Peyer's patch (tissue), 4 donors: ENCODE measurements around the gene KLLN. TPM values are rescaled to one million over a fixed set of nuclear protein-coding genes. Genes with fewer than 3 reads are reported as not detected.

Experiments used
- DNase-seq, 3 donors: peaks; one replicate each; pipeline ENCODE4 v3.0.0-alpha.2; 2017 to 2019
- H3K27ac ChIP-seq, 4 donors: fragments of 200-600 bp; sonication (generic); one replicate each; pipeline ENCODE4 v1.5.1; 2016 to 2019
- H3K27me3 ChIP-seq, 2 donors: fragments of 200-600 bp; sonication (generic); one replicate each; pipeline ENCODE4 v1.5.1; 2019
- H3K36me3 ChIP-seq, 3 donors: fragments of 200-600 bp; sonication (generic); one replicate each; pipeline ENCODE4 v1.5.1; 2016 to 2019
- H3K4me1 ChIP-seq, 4 donors: fragments of 200-600 bp; sonication (generic); one replicate each; pipeline ENCODE4 v1.5.1; 2016 to 2019
- H3K4me3 ChIP-seq, 4 donors: fragments of 200-600 bp; sonication (generic); 1 replicate in 3 of 4; 2 replicates in 1 of 4; pipeline ENCODE4 v1.5.1; 2016 to 2019; ENCODE audit warnings: mild to moderate bottlenecking in 1 of 4
- H3K9me3 ChIP-seq, 4 donors: fragments of 200-600 bp; sonication (generic); one replicate each; pipeline ENCODE4 v1.5.1; 2016 to 2019; ENCODE audit warnings: mild to moderate bottlenecking in 1 of 4
- POLR2A ChIP-seq, 2 donors: fragments of 450-650 bp; IDR thresholded peaks; one replicate each; pipeline ENCODE4 v1.5.1; 2017; ENCODE audit warnings: antibody characterized with exemption in 2 of 2, mild to moderate bottlenecking in 2 of 2, moderate library complexity in 2 of 2
- small RNA-seq, 2 donors: library from RNA; depleted of rRNA; stranded (forward); fragments of <200 nt; gene quantifications; one replicate each; pipeline ENCODE3, GENCODE V24; 2016
- total RNA-seq, 4 donors: library from RNA; depleted of rRNA; stranded (reverse); fragments of >200 nt; gene quantifications; one replicate each; pipeline ENCODE4 v1.1.0, GENCODE V29; 2016
- TF ChIP-seq, protein P1 (sequence below), 6 experiments: fragments of 450-650 bp in 4 of 6; fragments of 200-600 bp in 2 of 6; sonication (generic) in 1 of 6; IDR thresholded peaks; one replicate each; pipeline ENCODE4 v1.5.1; 2017 to 2019; ENCODE audit warnings: antibody characterized with exemption in 6 of 6, mild to moderate bottlenecking in 3 of 6, moderate library complexity in 1 of 6

The KLLN gene
- total RNA-seq, 4 donors from 2014 or later = 0.35 to 1.1 (median 0.61) TPM

DNA sequence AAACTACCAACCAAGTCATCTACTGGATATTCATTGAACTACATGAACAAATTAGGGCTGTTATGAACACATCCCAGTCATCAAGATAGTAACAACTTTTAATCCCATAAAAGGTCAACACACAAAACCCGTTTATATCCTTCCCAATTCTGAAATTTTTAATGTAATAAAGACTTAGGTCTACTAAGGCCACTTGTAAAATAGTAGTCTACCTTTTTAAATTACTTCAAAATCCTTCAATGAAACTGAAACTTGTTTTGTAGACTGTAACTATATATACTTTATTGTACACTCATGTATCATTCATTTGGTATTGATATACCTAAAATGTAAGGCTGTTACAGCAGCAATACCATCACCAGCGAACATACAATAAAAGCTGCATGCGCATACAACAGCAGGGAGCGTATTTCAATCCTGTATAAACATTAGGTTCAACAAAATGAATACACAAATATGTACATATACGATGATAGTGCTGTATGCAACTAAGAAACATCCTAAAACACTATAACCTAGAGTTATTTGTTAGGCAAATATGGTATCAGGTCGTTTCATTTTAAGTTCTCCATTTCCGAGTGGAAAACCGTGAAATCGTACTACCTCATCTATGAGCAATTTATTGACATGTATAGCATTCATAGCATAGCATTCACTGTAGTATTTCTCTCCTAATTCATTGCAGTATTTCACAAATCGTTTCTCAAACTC lies 46.3 kb downstream of the KLLN start:
- peak overlapping the region; percentile 66 to 87 (median 71) for H3K4me3 ChIP-seq
- no peak for DNase-seq
- peak overlapping the region; percentile 86 to 90 (median 88) for H3K27ac ChIP-seq

DNA sequence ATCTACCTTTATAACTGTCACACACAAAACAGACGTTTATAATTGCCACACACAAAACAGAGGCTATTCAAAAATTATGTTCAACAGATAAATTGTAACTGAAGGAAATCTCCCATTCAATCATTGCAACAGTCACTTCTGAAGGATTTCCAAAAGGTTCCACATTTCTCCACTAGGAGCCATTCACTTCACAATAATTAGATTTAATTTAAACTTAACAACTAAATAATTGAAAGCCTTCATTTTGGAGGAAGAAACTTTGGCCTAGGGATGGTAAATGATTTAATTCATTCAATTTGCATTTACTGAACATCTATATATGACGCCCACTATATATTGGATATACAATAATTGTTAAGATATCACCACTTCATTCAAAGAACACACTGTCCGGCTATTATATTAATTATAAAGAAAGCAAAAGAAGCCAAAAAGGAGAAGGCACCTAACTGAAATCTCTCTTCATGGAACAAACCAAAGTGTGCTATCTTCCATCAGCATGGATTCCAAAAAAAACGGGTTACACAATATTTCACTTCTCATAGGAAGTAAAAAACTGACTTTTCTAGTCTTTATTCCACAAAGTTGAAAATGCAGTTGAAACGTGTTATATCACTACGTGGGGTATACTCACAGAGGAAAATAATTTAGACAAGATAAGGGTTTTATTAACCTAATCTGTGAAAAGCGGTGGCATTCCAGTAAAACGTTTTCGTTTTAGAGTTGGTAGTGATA lies 47.0 kb downstream of the KLLN start:
- no peak overlapping the region for H3K27ac ChIP-seq
- DNase-seq = no peak
- H3K4me1 ChIP-seq = peaks cover 0 to 29% (median 2%) of the 10 kb centered on the region in 4 donors
- H3K27me3 ChIP-seq = no peaks in the 10 kb centered on the region
- no peak for TF ChIP-seq POLR2A (IDR thresholded peaks at IDR 0.05)
- TF ChIP-seq, protein P1, sequence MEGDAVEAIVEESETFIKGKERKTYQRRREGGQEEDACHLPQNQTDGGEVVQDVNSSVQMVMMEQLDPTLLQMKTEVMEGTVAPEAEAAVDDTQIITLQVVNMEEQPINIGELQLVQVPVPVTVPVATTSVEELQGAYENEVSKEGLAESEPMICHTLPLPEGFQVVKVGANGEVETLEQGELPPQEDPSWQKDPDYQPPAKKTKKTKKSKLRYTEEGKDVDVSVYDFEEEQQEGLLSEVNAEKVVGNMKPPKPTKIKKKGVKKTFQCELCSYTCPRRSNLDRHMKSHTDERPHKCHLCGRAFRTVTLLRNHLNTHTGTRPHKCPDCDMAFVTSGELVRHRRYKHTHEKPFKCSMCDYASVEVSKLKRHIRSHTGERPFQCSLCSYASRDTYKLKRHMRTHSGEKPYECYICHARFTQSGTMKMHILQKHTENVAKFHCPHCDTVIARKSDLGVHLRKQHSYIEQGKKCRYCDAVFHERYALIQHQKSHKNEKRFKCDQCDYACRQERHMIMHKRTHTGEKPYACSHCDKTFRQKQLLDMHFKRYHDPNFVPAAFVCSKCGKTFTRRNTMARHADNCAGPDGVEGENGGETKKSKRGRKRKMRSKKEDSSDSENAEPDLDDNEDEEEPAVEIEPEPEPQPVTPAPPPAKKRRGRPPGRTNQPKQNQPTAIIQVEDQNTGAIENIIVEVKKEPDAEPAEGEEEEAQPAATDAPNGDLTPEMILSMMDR (IDR thresholded peaks at IDR 0.05) = peak in 3 of 6 experiments; percentile 3 to 24 (median 17)
- H3K9me3 ChIP-seq = no peaks in the 10 kb centered on the region
- peak overlapping the region in 2 of 4 donors; percentile 70 to 87 for H3K4me3 ChIP-seq
- peaks cover 0 to 6% (median 0%) of the 10 kb centered on the region in 3 donors for H3K36me3 ChIP-seq

More for the DNA sequence above, 46.3 kb downstream of the KLLN start:
- Histone ChIP-seq H3K36me3 (peaks cover 0 to 6% (median 0%) of the 10 kb centered on the region in 3 donors), H3K4me1 (peaks cover 0 to 29% (median 2%) of the 10 kb centered on the region in 4 donors), H3K27me3 (no peaks in the 10 kb centered on the region), H3K9me3 (no peaks in the 10 kb centered on the region)
- TF ChIP-seq, protein P1 (IDR thresholded peaks at IDR 0.05) = peak in 3 of 6 experiments; percentile 1 to 23 (median 22)
- no peak for TF ChIP-seq POLR2A (IDR thresholded peaks at IDR 0.05)

Small RNAs within 50 kb of the gene (small RNA-seq; reads per million reads assigned to genes)
- 0 reads per million in 2 donors for gene RN7SL78P

Other genes with a start within 250 kb of the KLLN start
- 100 to 1,000 TPM in 3 of 4 donors, 10 to 100 TPM in 1; 28.1 to 166 (median 146) TPM for gene PAPSS2, start 203.7 kb downstream of the KLLN start, total RNA-seq
- 10 to 100 TPM; 27.2 to 36.3 (median 32.2) TPM for gene ATAD1, start 45.3 kb downstream of the KLLN start, total RNA-seq
- gene PTEN, start 92 bp upstream of the KLLN start, total RNA-seq = 100 to 1,000 TPM; 107 to 146 (median 125) TPM